HG03108 (cell line): ENCODE measurements around the gene TPD52L2.
"Not testable (repeated sequence)": the region's sequence is repeated elsewhere in the genome, so short reads cannot be mapped to it uniquely, and the experiment has no call there.

Experiments used
- ATAC-seq: cut with Tn5 transposase; IDR thresholded peaks from one replicate; pipeline ENCODE4 v1.9.1; 2021; ENCODE audit warnings: moderate library complexity; ENCODE audit not compliant: unreplicated experiment

Gene TPD52L2

GRCh38 chr20:63835021-63835858 is 29.8 kb upstream of the TPD52L2 start:
- ATAC-seq, result no peak

- ATAC-seq, result no peak
Observed at GRCh38 chr20:63836458-63837344, 28.4 kb upstream of the TPD52L2 start.

GRCh38 chr20:63837479-63837878 is 27.6 kb upstream of the TPD52L2 start:
- ATAC-seq, result no peak

DNA sequence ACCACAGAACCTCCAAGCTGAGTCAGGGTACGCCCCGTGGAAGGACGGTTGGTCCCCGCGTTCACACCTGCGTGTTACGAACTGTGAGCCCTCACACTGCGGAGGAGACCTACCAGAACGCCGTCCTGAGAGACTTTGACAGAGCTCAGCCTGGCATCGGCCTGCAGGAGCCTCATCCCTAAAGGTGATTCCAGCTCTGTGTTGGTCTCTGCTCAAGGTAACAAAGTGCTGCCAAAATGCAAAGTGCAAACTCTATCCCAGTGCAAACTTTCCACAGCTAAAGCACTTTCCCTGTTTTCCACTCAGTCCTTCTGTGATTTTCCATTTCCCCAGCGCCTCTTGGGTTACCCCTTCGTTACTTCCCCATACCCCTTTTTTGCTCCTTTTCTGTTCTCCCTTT is 25.4 kb upstream of the TPD52L2 start:
- ATAC-seq, result no peak

DNA sequence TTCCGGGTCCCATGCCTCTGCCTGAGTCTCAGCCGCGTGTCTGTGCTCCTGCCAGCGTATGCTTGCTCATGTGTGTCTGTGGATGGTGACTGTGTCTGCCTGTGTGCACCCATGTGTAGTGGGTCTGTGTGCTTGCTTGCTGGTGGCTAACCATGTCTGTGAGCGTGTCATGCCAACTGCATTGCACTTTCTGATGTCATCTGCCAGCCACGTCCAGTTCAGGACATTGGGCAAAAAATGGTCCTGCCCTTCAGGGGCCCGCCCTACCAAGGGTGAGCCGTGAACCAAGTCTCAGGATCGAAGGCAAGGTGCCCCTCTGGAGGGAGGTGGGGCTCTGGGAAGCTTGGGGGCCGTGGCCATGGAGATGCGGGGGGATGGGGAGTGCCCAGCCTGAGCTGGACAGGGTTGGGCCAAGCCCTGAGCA is 24.7 kb upstream of the TPD52L2 start:
- ATAC-seq, result no peak

- no peak for ATAC-seq
Observed at GRCh38 chr20:63842258-63842657, 22.8 kb upstream of the TPD52L2 start.

GRCh38 chr20:63843222-63843621 is 21.8 kb upstream of the TPD52L2 start:
- ATAC-seq, result no peak

- no peak for ATAC-seq
Observed at GRCh38 chr20:63843778-63844177, 21.3 kb upstream of the TPD52L2 start.

DNA sequence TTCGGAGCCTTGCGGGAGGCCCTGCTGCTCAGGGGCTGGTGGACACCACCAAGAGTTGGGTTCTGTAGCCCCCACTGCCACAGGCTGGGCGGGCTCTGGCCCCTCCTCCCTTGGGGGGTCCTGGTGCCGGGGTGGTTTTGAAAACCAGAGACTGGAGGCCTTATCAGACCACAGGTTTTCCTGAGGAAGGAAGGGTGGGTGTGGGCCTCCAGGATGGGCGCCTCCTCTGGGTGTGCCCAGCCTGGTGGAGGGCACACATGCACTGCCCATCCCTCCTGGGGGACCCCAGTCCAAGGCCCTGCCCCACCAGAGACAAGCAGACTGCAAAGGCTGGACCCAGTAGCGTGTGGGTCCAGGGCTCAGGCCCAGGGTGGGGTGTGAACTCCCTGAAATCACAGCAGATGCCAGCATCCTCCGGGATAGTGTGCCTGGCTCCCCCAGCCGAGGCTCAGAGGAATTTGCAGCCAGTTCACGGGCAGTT is 20.5 kb upstream of the TPD52L2 start:
- ATAC-seq, result no peak

- no peak for ATAC-seq
Observed at GRCh38 chr20:63846128-63846771, 18.8 kb upstream of the TPD52L2 start.

- no peak for ATAC-seq
Observed at GRCh38 chr20:63846888-63847236, 18.2 kb upstream of the TPD52L2 start.

DNA sequence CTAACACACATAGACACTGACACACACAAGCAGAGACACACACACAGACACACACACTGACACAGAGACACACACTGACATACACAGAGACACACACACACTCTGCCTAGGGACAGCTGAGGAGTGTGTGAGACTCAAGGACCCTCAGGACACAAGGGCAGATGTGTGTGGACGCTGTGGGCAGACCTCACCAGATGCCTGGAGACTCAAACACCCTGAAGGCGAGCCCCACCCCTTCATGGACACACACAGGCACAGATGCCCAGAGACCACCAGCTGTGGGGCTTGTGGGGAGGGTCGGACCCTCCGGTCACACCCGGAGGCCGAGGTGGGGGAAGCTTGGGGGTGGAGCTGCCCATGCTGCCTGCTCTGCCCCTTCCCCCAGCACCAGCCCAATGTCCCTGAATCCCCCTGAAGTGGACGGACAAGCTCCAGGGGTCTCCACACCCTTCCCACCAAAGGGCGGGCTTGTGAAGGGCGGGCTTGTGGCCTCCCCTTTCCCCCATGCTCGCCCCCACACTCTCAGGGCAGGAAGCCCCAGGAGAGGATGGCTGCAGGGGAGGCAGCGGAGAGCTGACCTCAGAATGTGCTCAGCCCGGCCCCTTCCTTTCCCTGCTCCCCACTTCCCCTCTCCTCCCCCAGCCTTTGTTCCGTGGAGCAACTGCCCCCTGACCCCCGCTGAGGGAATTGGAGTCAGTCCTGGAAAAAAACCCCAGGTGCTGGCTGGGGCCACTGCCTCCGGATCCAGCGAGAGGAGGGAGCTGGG is 17.6 kb upstream of the TPD52L2 start:
- ATAC-seq, result no peak

DNA sequence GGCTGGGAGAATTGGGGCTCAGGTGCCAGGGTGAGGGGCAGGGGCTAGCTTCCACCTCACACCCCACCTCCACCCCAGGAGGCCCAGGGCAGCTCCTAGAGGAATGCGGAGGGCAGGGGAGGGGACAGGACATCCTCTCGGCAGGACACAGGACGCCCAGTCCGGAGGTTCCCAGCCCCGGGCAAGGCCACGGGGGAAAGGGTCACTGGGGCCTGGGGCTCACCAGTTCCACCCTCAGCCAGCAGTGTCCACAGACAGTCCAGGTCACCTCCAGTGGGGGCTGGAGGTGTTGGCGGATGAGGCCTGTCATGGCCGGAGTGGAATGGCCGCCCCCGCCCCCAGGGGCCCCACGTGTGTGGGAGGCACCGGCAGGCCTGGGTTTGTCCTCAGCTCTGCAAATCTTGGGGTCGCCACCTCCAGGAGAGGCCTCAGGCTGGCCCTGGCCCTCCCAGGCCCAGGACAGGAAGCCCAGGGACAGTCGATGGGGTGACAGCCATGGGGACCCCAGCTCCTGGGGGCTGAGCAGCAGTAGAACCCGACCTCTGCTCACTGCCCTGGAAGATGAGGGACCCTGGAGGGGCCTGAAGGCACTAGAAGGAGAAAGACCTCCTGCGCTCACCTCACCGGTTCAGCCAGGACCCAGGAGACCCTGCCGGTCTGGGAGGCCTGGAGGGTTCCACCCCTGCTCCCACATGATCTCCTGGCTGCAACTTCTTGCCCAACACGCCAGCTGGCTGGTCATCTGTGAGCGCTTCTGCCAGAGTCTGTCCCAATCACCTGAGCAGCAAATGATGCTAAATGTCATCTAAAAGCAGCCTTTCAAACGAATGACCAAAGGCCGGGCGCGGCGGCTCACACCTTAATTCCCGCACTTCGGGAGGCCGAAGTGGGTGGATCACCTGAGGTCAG is 16.8 kb upstream of the TPD52L2 start:
- ATAC-seq, result no peak

DNA sequence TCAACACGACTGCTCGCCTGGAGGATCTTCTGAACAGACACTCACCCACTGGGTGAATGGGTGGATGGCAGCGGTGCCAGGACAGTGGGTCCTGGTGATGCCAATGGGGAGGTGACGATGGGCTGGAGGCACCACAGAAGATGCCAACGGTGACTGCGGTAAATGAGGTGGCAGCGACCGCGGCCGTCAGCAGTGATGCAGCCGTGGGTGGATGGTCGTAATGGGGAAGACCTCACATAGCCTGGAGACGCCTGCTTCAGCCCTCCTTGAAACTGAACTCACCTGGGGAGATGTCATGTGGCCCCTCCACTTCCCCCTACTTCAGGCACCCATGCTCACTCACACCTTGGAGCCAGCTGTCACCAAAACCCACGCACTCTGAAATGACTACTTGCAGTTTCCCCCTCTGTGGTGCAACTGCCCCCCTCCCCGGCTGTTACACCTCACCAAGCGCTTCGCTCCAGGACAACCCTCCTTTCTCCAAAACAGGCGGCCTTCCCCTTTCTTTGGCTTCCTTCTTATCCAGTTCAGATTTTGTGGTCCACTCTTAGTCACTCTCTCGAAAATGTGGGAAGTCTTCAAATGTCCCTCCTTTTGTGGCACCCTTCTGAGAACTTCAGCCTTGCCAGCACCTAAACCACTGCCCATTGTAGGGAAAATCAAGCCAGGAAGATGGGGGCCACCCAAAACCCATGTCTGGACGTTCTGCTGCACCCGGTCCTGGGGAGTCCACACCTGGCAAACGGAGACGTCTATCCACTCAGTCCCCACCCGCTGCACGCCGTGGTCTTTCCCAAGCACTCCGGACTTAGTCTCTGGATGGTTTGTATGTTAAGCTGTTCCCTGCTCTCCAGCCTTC is 14.2 kb upstream of the TPD52L2 start:
- ATAC-seq, result peak; percentile 75

- not testable (repeated sequence) for ATAC-seq
Observed at GRCh38 chr20:63851548-63851943, 13.5 kb upstream of the TPD52L2 start.

DNA sequence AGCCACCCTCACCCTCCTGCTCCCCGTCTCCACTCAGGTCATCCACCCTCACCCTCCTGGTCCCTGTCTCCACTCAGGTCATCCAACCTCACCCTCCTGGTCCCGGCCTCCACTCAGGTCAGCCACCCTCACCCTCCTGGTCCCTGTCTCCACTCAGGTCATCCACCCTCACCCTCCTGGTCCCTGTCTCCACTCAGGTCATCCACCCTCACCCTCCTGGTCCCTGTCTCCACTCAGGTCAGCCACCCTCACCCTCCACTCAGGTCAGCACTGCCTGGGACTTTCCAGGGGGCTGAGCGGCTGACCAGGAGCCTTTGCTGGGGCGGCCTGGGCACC is 11.4 kb upstream of the TPD52L2 start:
- not testable (repeated sequence) for ATAC-seq

- ATAC-seq, result no peak
Observed at GRCh38 chr20:63854069-63854765, 10.9 kb upstream of the TPD52L2 start.

- ATAC-seq, result no peak
Observed at GRCh38 chr20:63854766-63855362, 10.2 kb upstream of the TPD52L2 start.
